Thyroid gland (tissue), 4 donors: ENCODE data around the gene EXPH5. TPM values are rescaled to one million over a fixed set of nuclear protein-coding genes. Genes with fewer than 3 reads are reported as not detected.
"Not testable (repeated sequence)": the region's sequence is repeated elsewhere in the genome, so short reads cannot be mapped to it uniquely, and the experiment has no call there.

Source experiments
- DNase-seq, 2 donors: peaks; one replicate each; pipeline ENCODE4 v3.0.0-alpha.2; 2019
- H3K27ac ChIP-seq, 3 donors: fragments of 200-600 bp; sonication (generic); 1 replicate in 2 of 3; 2 replicates in 1 of 3; pipeline ENCODE4 v1.5.1; 2016 to 2019; ENCODE audit warnings: mild to moderate bottlenecking in 1 of 3, moderate library complexity in 1 of 3
- H3K27me3 ChIP-seq: fragments of 200-600 bp; sonication (generic); one replicate; pipeline ENCODE4 v1.5.1; 2019
- H3K36me3 ChIP-seq, 2 donors: fragments of 200-600 bp; sonication (generic); one replicate each; pipeline ENCODE4 v1.5.1; 2016 to 2019
- H3K4me1 ChIP-seq, 2 donors: fragments of 200-600 bp; sonication (generic); one replicate each; pipeline ENCODE4 v1.5.1; 2017 to 2019
- H3K4me3 ChIP-seq, 3 donors: fragments of 200-600 bp; sonication (generic); replicated peaks in 1 of 3; 1 replicate in 2 of 3; 2 replicates in 1 of 3; pipeline ENCODE4 v1.5.1; 2016; ENCODE audit warnings: mild to moderate bottlenecking in 1 of 3
- H3K9me3 ChIP-seq: fragments of 200-600 bp; sonication (generic); one replicate; pipeline ENCODE4 v1.5.1; 2017
- POLR2A ChIP-seq, 2 donors: fragments of 450-650 bp; IDR thresholded peaks; one replicate each; pipeline ENCODE4 v1.6.1; 2017; ENCODE audit warnings: antibody characterized with exemption in 2 of 2, mild to moderate bottlenecking in 2 of 2, moderate library complexity in 1 of 2
- WGBS, 2 donors: methylation state at CpG; one replicate each; pipeline ENCODE4 v1.1.5; 2017; 5-methylcytosine and 5-hydroxymethylcytosine counted together
- intact Hi-C: fragments of 100-400 bp; cut with DNase I; formaldehyde crosslinking; loops from one replicate; pipeline ENCODE4 v1.15.1; 2023
- total RNA-seq, 4 donors: library from RNA; depleted of rRNA; stranded (reverse); fragments of >200 nt; gene quantifications; one replicate each; pipeline ENCODE4 v1.2.3, GENCODE V29; 2016
- TF ChIP-seq, protein P1 (sequence below), 6 experiments: fragments of 200-600 bp in 3 of 6; fragments of 450-650 bp in 3 of 6; sonication (generic) in 3 of 6; IDR thresholded peaks; one replicate each; pipeline ENCODE4 v1.5.1; 2016 to 2019; ENCODE audit warnings: antibody characterized with exemption in 6 of 6, mild to moderate bottlenecking in 2 of 6, inconsistent platforms in 1 of 6, moderate library complexity in 1 of 6

The EXPH5 gene
- total RNA-seq, 4 donors from 2014 or later: 4.5 to 12.2 (median 6.3) TPM

- H3K36me3 ChIP-seq: no peaks in the 10 kb centered on the region
- no peaks in the 10 kb centered on the region for H3K4me1 ChIP-seq
- H3K9me3 ChIP-seq: no peaks in the 10 kb centered on the region
- H3K27ac ChIP-seq: no peak overlapping the region
- no peak overlapping the region for H3K4me3 ChIP-seq
- TF ChIP-seq, protein P1, sequence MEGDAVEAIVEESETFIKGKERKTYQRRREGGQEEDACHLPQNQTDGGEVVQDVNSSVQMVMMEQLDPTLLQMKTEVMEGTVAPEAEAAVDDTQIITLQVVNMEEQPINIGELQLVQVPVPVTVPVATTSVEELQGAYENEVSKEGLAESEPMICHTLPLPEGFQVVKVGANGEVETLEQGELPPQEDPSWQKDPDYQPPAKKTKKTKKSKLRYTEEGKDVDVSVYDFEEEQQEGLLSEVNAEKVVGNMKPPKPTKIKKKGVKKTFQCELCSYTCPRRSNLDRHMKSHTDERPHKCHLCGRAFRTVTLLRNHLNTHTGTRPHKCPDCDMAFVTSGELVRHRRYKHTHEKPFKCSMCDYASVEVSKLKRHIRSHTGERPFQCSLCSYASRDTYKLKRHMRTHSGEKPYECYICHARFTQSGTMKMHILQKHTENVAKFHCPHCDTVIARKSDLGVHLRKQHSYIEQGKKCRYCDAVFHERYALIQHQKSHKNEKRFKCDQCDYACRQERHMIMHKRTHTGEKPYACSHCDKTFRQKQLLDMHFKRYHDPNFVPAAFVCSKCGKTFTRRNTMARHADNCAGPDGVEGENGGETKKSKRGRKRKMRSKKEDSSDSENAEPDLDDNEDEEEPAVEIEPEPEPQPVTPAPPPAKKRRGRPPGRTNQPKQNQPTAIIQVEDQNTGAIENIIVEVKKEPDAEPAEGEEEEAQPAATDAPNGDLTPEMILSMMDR (IDR thresholded peaks at IDR 0.05): no peak
- TF ChIP-seq POLR2A (IDR thresholded peaks at IDR 0.05): no peak
- no peak for DNase-seq
- 95% methylated on average over 3 of the region's 3 CpGs for WGBS, 2 donors
- intact Hi-C loops: no loop called here
- no peaks in the 10 kb centered on the region for H3K27me3 ChIP-seq
Observed at GRCh38 chr11:108614086-108614485, 20.5 kb upstream of the EXPH5 start.

GRCh38 chr11:108609682-108610081, 16.1 kb upstream of the EXPH5 start:
- Histone ChIP-seq H3K4me1 (no peaks in the 10 kb centered on the region), H3K4me3 (no peak overlapping the region), H3K27me3 (no peaks in the 10 kb centered on the region), H3K27ac (no peak overlapping the region), H3K36me3 (no peaks in the 10 kb centered on the region), H3K9me3 (no peaks in the 10 kb centered on the region)
- intact Hi-C loops: no loop called here
- 86 to 87% methylated on average over 5 of the region's 5 CpGs for WGBS, 2 donors
- TF ChIP-seq POLR2A (IDR thresholded peaks at IDR 0.05): no peak
- TF ChIP-seq, protein P1 (IDR thresholded peaks at IDR 0.05): no peak
- DNase-seq: no peak

- Histone ChIP-seq H3K27me3 (no peaks in the 10 kb centered on the region), H3K36me3 (no peaks in the 10 kb centered on the region), H3K4me3 (no peak overlapping the region), H3K9me3 (no peaks in the 10 kb centered on the region), H3K27ac (no peak overlapping the region), H3K4me1 (no peaks in the 10 kb centered on the region)
- intact Hi-C loops: no loop called here
- 88 to 98% methylated on average over 1 of the region's 1 CpG for WGBS, 2 donors
- TF ChIP-seq POLR2A (IDR thresholded peaks at IDR 0.05): no peak
- TF ChIP-seq, protein P1 (IDR thresholded peaks at IDR 0.05): no peak
- no peak for DNase-seq
Observed at GRCh38 chr11:108608548-108608947, 15.0 kb upstream of the EXPH5 start.

GRCh38 chr11:108606495-108607160, 13.1 kb upstream of the EXPH5 start:
- WGBS, 2 donors: 72 to 82% methylated on average over 3 of the region's 3 CpGs
- Histone ChIP-seq H3K4me3 (no peak overlapping the region), H3K27ac (no peak overlapping the region), H3K36me3 (no peaks in the 10 kb centered on the region), H3K9me3 (no peaks in the 10 kb centered on the region), H3K27me3 (no peaks in the 10 kb centered on the region), H3K4me1 (no peaks in the 10 kb centered on the region)
- intact Hi-C loops: no loop called here
- TF ChIP-seq, protein P1 (IDR thresholded peaks at IDR 0.05): no peak
- DNase-seq: no peak

- H3K27ac ChIP-seq: no peak overlapping the region
- DNase-seq: no peak
- no peaks in the 10 kb centered on the region for H3K27me3 ChIP-seq
- no peak for TF ChIP-seq POLR2A (IDR thresholded peaks at IDR 0.05)
- TF ChIP-seq, protein P1 (IDR thresholded peaks at IDR 0.05): no peak
- 77 to 80% methylated on average over 5 of the region's 5 CpGs for WGBS, 2 donors
- intact Hi-C loops: no loop called here
- H3K36me3 ChIP-seq: no peaks in the 10 kb centered on the region
- H3K9me3 ChIP-seq: no peaks in the 10 kb centered on the region
- no peak overlapping the region for H3K4me3 ChIP-seq
- no peaks in the 10 kb centered on the region for H3K4me1 ChIP-seq
Observed at GRCh38 chr11:108606070-108606469, 12.5 kb upstream of the EXPH5 start.

DNA sequence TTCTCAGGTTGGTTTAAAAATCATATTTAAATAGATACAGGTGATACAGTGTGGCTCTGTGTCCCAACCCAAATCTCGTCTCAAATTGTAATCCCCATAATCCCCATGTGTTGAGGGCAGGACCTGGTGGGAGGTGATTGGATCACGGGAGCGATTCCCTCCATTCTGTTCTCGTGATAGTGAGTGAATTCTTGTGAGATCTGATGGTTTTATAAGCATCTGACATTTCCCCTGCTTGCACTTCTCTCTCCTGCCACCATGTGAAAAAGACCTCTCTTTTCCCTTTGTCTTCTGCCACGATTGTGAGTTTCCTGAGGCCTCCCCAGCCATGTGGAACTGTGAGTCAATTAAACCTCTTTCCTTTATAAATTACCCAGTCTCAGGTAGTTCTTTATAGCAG, 9.2 kb upstream of the EXPH5 start:
- H3K36me3 ChIP-seq, H3K9me3 ChIP-seq, H3K27ac ChIP-seq, DNase-seq, H3K4me3 ChIP-seq, H3K4me1 ChIP-seq, intact Hi-C loops, H3K27me3 ChIP-seq: not testable (repeated sequence)
- WGBS, 2 donors: 67 to 68% methylated on average over 5 of the region's 5 CpGs
